ENCODE results near the gene SNRPA.

DNA sequence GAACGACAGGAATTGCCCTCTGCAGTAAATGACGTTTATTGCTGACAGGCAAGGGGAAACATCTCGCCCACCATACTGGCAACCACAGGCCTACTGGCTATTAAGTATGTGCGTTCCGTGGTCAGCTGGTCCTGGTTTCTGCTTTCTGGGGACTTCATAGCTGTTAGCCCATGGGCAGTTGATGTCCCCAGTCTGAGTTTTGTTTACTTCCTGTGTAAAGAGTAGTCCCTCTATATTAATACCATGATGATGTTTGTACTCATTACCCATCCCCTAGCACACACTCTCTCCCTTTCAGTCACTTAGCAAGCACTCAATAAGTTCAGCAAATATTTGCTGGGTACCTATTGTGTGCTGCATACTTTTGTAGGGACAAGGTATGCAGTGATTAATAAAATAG, 17.9 kb downstream of the SNRPA start:
- TF ChIP-seq EZH2 (IDR thresholded peaks at IDR 0.05; ENCODE audit: low read depth), result no peak
- TF ChIP-seq, protein P1, sequence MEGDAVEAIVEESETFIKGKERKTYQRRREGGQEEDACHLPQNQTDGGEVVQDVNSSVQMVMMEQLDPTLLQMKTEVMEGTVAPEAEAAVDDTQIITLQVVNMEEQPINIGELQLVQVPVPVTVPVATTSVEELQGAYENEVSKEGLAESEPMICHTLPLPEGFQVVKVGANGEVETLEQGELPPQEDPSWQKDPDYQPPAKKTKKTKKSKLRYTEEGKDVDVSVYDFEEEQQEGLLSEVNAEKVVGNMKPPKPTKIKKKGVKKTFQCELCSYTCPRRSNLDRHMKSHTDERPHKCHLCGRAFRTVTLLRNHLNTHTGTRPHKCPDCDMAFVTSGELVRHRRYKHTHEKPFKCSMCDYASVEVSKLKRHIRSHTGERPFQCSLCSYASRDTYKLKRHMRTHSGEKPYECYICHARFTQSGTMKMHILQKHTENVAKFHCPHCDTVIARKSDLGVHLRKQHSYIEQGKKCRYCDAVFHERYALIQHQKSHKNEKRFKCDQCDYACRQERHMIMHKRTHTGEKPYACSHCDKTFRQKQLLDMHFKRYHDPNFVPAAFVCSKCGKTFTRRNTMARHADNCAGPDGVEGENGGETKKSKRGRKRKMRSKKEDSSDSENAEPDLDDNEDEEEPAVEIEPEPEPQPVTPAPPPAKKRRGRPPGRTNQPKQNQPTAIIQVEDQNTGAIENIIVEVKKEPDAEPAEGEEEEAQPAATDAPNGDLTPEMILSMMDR (conservative IDR thresholded peaks at IDR 0.05), result no peak
